Measurements from ENCODE around the gene GALNTL6. TPM values are rescaled to one million over a fixed set of nuclear protein-coding genes. Genes with fewer than 3 reads are reported as not detected.

Gene GALNTL6
- total RNA-seq, 2 donors from 2014 or later = 0.92 to 3.8 TPM

DNA sequence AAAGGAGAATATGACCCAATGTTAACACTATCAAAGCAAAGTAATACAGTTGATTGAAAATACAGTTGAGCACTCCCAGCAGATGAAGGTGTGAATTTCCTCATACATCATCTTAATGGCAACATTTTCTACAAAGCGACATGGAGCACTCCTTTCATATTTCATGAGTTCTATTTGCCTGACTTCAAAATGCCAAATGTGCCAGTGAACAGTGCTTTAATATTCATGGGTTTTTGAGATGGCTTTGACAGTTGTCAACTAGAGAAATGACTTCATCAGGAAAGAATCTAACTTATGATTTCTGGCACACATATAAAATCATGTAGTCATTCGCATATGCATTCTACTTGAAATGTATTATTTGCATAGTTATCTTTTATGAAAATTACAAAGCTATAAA, 222.4 kb downstream of the GALNTL6 start:
- Histone ChIP-seq H3K27me3 (replicated peaks; ENCODE audit: insufficient read depth) (no peaks in the 10 kb centered on the region), H3K36me3 (no peaks in the 10 kb centered on the region), H3K27ac (no peak overlapping the region), H3K9me3 (no peaks in the 10 kb centered on the region), H3K4me1 (ENCODE audit: control insufficient read depth in 1 of 2, low read depth in 2 of 2) (no peaks in the 10 kb centered on the region), H3K4me3 (no peak overlapping the region)
- ATAC-seq (ENCODE audit: insufficient number of reproducible peaks, low FRiP score, low read depth) = no peak
- TF ChIP-seq, protein P1, sequence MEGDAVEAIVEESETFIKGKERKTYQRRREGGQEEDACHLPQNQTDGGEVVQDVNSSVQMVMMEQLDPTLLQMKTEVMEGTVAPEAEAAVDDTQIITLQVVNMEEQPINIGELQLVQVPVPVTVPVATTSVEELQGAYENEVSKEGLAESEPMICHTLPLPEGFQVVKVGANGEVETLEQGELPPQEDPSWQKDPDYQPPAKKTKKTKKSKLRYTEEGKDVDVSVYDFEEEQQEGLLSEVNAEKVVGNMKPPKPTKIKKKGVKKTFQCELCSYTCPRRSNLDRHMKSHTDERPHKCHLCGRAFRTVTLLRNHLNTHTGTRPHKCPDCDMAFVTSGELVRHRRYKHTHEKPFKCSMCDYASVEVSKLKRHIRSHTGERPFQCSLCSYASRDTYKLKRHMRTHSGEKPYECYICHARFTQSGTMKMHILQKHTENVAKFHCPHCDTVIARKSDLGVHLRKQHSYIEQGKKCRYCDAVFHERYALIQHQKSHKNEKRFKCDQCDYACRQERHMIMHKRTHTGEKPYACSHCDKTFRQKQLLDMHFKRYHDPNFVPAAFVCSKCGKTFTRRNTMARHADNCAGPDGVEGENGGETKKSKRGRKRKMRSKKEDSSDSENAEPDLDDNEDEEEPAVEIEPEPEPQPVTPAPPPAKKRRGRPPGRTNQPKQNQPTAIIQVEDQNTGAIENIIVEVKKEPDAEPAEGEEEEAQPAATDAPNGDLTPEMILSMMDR (IDR thresholded peaks at IDR 0.05) = no peak
- DNase-seq (ENCODE audit: low spot score) = no peak

DNA sequence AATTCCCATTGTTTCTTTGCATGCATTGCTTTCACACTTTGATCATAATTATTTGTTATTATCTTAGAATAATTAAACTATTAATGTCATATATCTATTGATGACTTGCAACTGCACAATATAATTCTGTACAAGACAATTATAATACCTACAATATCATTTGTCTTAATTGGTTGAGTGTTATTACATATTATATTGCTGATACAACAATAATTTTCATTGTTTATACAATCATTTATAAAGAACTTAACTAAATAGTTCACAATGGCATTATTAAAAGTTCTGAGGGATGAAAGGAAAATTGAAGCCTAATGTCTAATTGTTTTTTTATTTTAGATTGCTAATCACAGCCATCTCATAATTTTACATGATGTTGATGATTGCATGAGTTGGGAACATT, 227.6 kb downstream of the GALNTL6 start:
- no peaks in the 10 kb centered on the region for H3K4me1 ChIP-seq (ENCODE audit: control insufficient read depth in 1 of 2, low read depth in 2 of 2)
- TF ChIP-seq, protein P1 (IDR thresholded peaks at IDR 0.05) = no peak
- DNase-seq (ENCODE audit: low spot score) (no peak), ATAC-seq (ENCODE audit: insufficient number of reproducible peaks, low FRiP score, low read depth) (no peak)
- no peaks in the 10 kb centered on the region for H3K36me3 ChIP-seq
- no peak overlapping the region for H3K4me3 ChIP-seq
- no peaks in the 10 kb centered on the region for H3K27me3 ChIP-seq (replicated peaks; ENCODE audit: insufficient read depth)
- H3K9me3 ChIP-seq = no peaks in the 10 kb centered on the region
- H3K27ac ChIP-seq = no peak overlapping the region

DNA sequence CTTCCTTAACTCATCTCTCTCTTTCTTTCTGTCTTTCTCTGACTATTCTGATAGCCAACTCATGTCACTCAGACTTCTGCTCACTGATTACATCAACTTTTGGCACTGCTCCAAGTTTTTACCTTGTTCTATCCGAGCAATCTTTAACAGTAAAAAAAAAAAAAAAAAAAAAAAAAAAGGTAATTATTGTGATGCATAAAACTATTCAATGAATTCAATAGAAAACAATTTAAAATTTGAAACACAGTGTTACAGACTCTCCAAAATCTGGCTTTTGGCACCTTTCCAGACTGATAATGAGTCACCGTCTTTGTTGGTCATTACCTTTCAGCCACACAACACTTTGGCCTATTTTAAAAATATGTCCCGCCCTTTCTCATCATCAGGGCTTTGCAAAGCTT, 229.5 kb downstream of the GALNTL6 start:
- H3K9me3 ChIP-seq = no peaks in the 10 kb centered on the region
- no peak overlapping the region for H3K4me3 ChIP-seq
- H3K36me3 ChIP-seq = no peaks in the 10 kb centered on the region
- no peaks in the 10 kb centered on the region for H3K27me3 ChIP-seq (replicated peaks; ENCODE audit: insufficient read depth)
- no peak overlapping the region for H3K27ac ChIP-seq
- TF ChIP-seq, protein P1 (IDR thresholded peaks at IDR 0.05) = no peak
- DNase-seq (ENCODE audit: low spot score) (no peak), ATAC-seq (ENCODE audit: insufficient number of reproducible peaks, low FRiP score, low read depth) (no peak)
- H3K4me1 ChIP-seq (ENCODE audit: control insufficient read depth in 1 of 2, low read depth in 2 of 2) = no peaks in the 10 kb centered on the region

DNA sequence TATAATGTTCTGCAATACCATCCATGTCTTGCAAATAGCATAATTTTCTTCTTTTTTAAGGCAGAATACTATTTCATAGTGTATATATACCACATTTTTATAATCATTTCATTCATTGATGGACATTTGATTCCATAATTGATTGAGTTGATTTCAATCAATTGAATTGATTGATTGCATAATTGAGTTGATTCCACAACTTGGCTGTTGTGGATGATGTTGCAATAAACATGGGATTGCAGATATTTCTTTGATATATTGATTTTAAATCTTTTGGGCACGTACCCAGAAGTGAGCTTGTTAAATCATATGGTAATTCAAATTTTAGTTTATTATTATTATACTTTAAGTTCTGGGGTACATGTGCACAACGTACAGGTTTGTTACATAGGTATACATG, 232.8 kb downstream of the GALNTL6 start:
- no peaks in the 10 kb centered on the region for H3K27me3 ChIP-seq (replicated peaks; ENCODE audit: insufficient read depth)
- ATAC-seq (ENCODE audit: insufficient number of reproducible peaks, low FRiP score, low read depth) (no peak), DNase-seq (ENCODE audit: low spot score) (no peak)
- no peak overlapping the region for H3K27ac ChIP-seq
- H3K9me3 ChIP-seq = no peaks in the 10 kb centered on the region
- H3K36me3 ChIP-seq = no peaks in the 10 kb centered on the region
- H3K4me1 ChIP-seq (ENCODE audit: control insufficient read depth in 1 of 2, low read depth in 2 of 2) = peaks cover 0 to 2% of the 10 kb centered on the region in 2 donors
- no peak overlapping the region for H3K4me3 ChIP-seq
- TF ChIP-seq, protein P1 (IDR thresholded peaks at IDR 0.05) = no peak

DNA sequence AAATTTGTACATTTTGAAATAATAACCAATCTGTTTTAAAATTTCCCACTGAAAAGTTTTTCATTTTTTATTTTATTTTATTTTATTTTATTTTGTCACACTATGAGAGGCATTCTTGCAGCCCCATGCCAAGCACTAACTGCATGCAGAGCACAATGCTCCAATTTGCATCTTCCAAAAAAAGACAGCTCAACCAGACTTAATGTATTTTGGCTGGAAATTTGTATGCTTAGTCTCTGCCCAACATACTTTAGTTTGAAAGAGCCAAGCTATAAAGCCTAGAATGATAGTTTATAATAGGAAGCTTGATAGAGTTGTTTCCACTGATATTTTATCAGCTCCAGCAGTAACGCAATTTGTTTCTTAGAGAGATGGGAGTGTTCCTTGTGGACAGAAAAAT, 235.5 kb downstream of the GALNTL6 start:
- TF ChIP-seq, protein P1 (IDR thresholded peaks at IDR 0.05) = no peak
- DNase-seq (ENCODE audit: low spot score) = no peak
- Histone ChIP-seq H3K4me1 (ENCODE audit: control insufficient read depth in 1 of 2, low read depth in 2 of 2) (peaks cover 0 to 2% of the 10 kb centered on the region in 2 donors), H3K36me3 (no peaks in the 10 kb centered on the region), H3K27ac (no peak overlapping the region), H3K27me3 (replicated peaks; ENCODE audit: insufficient read depth) (no peaks in the 10 kb centered on the region), H3K4me3 (no peak overlapping the region), H3K9me3 (no peaks in the 10 kb centered on the region)
- no peak for ATAC-seq (ENCODE audit: insufficient number of reproducible peaks, low FRiP score, low read depth)

Data from thoracic aorta (tissue), 2 donors.